NB4 (cell line): ENCODE measurements around the gene DLGAP3.
"Not testable (repeated sequence)": the region's sequence is repeated elsewhere in the genome, so short reads cannot be mapped to it uniquely, and the experiment has no call there.

ENCODE experiments used
- MYC ChIP-seq: IDR thresholded peaks from 2 replicates; pipeline ENCODE4 v1.6.1; 2011; ENCODE audit warnings: low read depth, low read length
- POLR2A ChIP-seq: IDR thresholded peaks from 2 replicates; pipeline ENCODE4 v1.6.1; 2011; ENCODE audit warnings: mild to moderate bottlenecking; ENCODE audit not compliant: insufficient read length; ENCODE audit errors: extremely low read depth
- TF ChIP-seq, protein P1 (sequence below): IDR thresholded peaks from one replicate; pipeline ENCODE4 v1.5.1; 2012; ENCODE audit warnings: low read depth, low read length

DNA sequence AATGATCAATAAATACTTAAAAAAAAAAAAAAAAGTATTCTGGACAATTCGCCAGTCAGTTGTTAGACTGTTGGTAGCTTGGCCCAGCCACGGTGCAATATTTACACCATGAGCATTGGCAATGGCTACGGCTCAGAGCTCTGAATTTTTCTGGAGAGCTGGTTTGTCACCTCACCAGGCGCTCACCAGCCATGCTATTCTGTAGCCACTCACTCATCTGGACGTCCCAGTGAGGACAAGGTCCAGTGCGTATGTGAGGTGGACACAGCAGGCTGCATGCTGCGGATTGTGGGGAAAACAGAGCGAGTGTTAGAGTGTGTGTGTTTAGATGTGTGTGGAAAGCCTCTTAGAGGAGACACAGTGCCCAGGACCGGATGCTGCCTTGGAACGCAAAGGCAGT lies 19.3 kb upstream of the DLGAP3 start:
- TF ChIP-seq, protein P1, sequence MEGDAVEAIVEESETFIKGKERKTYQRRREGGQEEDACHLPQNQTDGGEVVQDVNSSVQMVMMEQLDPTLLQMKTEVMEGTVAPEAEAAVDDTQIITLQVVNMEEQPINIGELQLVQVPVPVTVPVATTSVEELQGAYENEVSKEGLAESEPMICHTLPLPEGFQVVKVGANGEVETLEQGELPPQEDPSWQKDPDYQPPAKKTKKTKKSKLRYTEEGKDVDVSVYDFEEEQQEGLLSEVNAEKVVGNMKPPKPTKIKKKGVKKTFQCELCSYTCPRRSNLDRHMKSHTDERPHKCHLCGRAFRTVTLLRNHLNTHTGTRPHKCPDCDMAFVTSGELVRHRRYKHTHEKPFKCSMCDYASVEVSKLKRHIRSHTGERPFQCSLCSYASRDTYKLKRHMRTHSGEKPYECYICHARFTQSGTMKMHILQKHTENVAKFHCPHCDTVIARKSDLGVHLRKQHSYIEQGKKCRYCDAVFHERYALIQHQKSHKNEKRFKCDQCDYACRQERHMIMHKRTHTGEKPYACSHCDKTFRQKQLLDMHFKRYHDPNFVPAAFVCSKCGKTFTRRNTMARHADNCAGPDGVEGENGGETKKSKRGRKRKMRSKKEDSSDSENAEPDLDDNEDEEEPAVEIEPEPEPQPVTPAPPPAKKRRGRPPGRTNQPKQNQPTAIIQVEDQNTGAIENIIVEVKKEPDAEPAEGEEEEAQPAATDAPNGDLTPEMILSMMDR, result not testable (repeated sequence)
- TF ChIP-seq POLR2A, MYC: not testable (repeated sequence)
